HG03175 (cell line): ENCODE data around the gene PRRT4.

Source experiments
- ATAC-seq: cut with Tn5 transposase; IDR thresholded peaks from one replicate; pipeline ENCODE4 v1.9.1; 2021; ENCODE audit warnings: mild to moderate bottlenecking, moderate library complexity; ENCODE audit not compliant: unreplicated experiment

PRRT4 gene

DNA sequence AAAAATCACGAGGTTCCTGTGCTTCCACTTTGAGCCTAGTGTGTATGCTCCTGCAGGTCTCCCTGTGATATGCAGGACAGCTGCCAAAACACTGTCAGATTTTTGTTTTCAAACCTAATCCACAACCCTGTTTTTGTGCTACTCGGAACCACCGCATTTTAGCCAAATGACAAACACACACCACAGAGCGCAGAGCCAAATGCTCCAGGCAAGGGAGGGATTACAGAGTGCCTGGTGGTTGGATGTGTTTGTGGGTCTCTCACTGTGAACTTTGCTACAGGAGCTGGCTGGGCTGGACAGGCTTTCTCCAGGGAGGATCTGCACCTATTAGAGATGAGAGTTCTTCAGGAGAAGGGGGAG, 12.0 kb downstream of the PRRT4 start:
- ATAC-seq, result no peak

DNA sequence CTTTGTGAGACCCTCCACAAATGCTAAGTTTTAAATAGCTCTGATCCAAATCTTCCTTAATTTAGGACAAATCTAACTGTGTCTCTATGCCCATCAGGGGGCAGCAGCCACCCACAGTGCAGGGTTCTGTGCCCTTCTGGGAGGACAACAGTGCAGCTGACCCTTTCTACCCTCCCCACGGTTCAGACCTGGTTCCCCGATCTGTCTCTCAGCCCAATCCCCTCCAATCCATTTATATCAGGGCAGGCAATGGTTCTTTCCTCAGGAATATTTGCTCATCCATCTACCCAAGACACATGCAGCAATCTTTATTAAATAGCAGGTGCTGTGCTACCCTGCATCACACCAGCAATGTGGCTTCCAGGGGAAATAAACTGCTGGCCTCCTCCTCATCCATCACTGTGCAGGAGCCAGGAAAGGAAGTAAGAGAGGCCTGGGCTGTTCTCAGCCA, 13.8 kb downstream of the PRRT4 start:
- ATAC-seq, result no peak

DNA sequence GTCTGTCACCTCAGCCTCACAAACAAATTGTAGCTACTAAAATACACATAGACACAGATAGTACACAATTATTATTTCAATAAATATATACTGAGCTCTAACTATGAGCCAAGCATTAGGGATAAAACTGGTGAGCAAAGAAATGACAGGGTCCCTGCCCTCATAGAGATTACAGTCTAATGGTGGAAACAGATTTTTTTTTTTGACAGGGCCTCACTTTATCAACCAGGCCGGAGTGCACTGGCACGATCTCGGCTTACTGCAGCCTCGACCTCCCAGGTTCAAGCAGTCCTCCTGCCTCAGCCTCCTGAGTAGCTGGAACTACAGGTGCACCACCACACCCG, 17.1 kb downstream of the PRRT4 start:
- ATAC-seq, result no peak

DNA sequence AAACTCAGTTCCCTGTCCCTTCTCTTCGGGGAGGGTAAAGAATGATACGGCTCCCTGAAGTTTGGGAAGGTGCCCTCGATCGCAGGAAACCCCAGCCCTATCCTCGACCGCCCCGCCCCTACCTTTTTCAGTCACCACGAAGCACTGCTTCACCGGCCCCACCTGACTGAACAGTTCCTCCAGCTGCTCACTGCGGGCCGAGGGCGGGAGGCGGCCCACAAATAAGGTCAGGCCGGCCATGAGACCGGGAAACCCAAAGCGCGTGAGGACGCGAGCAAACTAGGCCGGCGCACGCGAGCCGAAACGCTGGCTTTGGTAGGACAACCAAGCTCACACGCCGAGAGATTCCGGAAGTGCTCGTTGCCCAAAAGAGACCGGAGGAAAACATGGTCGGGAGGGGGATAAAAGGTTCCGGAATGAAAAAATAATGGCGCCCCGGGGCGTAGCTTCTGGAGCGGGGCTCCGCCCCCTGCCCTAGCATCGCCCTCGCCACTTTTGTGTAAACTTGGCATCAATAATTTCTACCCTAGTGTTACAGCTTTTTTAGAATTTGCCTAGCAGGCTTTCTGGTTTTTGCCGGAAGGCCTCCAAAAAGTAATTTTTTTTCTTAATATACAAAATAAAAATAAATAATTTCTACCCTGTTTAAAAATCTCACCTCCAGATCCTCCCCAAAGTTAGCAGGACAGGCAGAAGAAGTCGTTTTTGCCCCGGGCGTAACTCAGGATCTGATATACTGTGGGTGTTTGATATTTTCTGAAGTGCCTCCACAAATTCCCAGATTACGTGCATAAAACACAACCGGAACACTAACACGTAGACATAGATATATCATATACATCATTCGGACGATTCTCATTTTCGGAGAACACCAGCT, 17.7 kb downstream of the PRRT4 start, which contains the start of gene RBM28:
RBM28 (minus strand) TSS at position 355 of the 877 bp plus-strand sequence; CDS start at position 240, 115 bp downstream.
- peak; percentile 93 for ATAC-seq

DNA sequence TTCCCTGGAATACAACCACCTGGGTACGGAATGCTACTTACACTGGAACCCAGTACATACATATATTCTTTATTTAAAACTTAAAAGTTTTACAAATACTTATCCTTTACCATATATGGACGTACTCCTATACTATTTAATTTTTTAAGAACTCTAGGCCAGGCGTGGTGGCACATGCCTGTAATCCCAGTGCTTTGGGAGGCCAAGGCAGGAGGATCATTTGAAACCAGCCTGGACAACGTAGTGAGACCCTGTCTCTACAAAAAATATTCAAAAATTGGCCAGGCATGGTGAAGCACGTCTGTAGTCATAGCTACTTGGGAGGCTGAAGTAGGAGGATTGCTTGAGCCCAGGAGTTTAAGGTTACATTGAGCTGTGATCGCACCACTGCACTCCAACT, 19.8 kb downstream of the PRRT4 start:
- no peak for ATAC-seq

DNA sequence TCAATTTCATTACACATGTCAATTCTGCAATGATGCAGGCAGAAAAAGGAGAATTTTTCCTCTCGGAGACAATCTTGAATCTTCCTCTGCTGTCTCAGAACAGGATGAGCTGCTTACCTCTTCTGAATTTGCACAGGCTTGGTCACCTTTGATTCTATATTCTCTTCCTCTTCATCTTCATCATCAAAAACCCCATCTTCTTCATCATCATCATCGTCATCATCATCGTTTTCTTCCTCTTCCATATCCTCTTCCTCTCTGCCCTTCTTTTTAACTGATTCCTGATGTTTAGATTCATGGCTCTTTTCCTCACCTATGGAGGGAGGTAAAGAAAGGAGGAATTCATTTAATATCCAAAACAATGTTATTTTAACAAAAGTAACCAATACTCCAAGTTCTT, 25.8 kb downstream of the PRRT4 start:
- no peak for ATAC-seq

DNA sequence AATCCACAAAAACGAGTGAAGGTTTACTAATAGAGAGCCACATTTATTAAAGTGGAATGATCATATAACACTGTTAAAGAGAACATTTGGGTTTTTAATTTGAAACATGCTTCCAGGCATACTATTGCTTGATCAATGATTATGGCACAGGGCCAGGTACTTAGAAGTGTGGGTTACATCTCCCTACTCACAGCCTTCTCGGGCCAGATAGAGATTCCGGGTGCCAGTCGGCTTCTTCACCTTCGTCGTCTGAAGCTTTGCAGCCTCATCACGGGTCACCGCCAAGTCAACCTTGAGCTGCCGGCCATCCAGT, 37.2 kb downstream of the PRRT4 start:
- ATAC-seq, result no peak

DNA sequence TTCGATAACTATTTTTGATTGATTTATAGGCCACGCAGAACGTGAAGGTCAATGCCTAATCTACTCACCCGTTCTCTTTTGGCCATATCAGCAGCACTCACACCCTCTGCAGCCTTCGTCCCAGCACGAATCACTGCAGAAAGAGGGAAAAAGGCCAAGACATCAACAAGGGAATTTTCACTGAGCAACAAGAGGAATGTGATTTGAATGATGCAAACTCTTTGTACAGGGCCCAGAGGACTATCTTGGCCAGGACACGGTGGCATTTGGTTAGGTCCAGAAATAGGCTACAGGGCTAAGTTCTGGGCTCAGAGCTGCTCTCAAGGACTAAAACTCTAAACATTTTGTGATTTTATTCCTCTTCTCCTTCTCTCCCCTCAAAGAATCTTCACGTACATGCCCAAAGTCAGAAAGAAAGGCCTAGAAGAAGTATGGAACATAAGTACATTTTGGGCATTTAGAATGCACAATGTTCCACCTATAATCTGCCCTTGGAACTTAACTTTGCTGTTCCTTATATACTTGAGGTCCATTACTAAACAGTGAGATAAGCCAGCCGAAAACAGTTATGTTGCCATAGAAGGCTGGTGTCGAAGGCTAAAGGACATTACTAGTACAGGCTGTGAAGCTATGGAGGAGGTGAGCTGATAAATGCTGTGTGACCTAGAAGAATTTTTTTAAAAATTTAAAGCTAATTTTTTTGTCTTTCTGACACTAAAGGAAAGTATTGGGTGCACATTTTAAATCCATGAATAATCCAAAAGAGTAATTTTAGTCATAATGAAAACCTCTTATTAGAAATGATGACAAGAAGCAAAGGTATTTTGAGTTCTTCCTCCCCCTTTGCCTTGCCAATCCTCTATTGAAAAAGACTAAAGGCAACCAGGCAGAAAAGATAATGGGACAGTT, 37.8 kb downstream of the PRRT4 start:
- no peak for ATAC-seq

DNA sequence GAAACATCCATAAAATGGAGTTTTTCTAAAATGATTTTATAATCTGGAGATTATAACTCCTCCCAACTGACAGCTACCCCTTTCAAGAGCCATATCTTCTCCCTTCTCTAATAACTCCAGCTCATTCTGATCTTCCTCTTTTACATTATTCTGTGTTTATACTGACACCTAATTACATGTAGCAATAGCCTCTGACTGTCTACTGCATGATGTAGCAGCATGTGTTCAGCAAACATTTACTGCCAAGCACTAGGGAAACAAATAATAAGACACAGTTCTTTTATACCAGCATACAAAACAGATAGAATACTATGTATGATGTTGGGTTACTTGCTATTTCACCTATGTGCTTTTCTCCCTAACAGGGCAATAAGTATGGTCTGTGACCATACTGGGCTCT, 38.5 kb downstream of the PRRT4 start:
- ATAC-seq, result no peak

DNA sequence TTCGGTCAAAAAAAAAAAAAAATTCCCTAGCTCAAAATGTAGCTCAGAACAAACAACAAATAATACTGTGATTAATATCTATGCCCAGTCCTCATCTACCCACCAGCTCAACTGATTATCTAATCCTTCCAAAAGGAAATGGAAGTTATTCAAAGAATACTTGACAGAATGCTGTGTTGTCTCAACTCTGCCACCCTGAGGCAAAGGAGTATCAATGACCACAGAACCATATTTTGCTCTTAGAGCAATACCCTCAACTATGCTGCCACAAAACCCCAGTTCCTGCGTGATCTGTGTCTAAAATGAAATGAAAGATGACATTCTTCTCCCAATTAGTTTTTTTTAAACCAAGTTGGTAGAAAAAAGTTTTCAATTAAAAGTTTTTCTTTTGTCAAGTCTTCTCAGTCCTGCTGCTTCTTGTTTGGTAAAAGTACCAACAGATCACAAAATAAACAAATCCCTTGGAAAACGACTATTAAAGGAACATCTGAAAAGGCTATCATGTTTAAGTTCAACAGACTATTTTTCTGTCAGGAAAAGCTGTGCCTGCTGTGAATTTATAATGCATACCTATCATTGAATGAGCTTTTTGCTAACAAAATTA, 39.3 kb downstream of the PRRT4 start:
- no peak for ATAC-seq

DNA sequence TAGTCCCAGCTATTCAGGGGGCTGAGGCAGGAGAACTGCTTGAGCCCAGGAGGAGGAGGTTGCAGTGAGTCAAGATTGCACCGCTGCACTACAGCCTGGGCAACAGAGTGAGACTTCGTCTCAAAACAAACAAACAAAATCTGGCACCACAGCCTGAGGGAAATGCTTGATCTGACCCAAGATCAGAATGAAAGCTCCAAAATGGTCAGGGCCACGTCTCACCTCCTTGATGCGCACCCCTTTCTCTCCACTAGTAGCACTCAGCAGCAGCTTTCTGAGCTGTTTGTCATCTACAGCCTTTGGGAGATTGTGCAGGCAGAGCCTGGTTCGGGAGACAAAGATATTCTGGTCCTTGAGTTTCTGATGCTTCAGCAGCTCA, 40.5 kb downstream of the PRRT4 start:
- no peak for ATAC-seq

DNA sequence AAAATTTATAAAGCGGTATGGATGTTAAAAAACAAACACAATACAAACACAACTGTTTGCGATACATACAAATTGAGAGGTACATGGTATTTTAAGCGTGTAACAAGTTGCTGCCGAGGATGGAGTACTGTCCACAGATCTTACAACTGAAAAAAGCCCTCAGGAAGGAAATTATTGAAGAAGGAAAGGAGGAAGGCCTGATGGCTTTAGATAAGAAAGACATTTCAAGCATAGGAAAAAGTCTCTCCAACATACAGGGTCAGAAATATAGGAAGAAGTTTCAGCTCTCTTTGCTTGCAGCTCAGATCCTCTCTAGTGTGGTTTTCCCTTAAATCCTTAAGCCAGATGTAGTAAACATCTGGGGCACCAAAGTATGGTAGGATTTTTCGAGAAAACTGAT, 42.8 kb downstream of the PRRT4 start:
- no peak for ATAC-seq

DNA sequence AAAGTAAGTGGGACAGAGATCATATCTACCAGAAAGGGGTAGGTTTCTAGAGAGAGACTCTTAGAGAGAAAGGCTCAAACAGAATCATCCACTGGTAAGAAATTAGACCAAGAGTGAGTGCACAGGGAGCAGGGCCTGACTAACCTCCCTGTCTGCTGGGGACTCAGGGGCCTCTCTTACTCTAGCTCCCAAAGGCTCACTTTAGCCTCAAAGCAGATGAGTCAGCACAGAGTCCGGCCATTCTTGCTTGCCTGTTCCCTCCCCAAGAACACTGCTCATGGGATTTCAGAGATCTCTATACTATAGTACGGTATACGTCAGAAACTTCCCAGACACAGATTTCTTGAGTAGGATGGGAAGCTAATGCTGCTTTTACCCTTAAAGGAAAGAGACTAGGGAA, 50.5 kb downstream of the PRRT4 start:
- no peak for ATAC-seq

DNA sequence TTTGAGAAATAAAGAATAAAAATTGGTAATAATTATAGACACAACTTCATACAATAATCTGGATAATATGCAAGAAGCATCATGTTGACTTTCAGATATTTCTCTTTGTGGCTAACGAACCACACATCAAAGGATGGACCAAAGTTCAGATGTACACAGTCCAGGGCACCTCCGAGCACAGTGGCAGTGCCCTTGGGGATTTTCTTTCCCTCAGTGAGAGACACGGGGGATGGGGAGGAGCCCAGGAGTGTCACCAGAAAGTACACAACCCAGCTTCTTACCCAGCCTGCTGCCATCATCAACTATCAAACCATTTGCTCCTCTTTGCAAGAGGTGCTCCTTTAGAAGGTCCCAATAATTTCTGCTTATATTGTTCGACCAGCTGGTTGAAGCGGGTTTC, 51.0 kb downstream of the PRRT4 start:
- no peak for ATAC-seq

DNA sequence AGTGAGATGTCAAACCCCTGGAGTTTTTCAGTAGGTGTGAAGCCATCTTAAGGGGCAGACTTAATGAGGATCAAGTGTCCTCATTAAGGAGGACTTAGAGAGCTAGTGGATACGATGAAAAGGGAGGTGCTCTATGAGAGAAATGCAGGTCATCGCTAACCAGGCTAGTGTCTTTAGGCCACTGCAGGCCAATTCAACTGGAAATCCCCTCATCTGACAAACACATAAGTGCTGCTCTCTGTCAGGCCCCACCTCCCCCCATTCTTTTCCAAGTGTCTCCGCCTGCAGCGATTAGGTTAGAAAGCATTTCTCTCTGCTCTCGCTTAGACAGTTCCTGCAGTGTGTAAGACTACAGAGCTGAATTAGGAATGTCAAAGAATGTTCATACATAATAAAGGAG, 51.5 kb downstream of the PRRT4 start:
- no peak for ATAC-seq

DNA sequence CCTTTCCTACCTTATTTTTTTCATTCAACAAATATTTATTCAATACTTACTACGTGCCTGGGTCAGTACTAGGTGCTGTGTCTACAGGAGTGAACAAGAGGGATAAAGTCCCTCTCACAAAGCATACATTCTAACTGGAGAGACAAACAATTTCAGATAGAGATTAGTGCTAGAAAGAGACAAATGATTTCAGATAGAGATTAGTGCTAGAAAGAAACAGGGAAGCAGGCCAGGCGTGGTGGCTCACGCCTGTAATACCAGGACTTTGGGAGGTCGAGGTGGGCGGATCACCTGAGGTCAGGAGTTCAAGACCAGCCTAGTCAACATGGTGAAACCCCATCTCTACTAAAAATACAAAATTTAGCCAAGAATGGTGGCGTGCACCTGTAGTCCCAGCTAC, 52.4 kb downstream of the PRRT4 start:
- no peak for ATAC-seq

DNA sequence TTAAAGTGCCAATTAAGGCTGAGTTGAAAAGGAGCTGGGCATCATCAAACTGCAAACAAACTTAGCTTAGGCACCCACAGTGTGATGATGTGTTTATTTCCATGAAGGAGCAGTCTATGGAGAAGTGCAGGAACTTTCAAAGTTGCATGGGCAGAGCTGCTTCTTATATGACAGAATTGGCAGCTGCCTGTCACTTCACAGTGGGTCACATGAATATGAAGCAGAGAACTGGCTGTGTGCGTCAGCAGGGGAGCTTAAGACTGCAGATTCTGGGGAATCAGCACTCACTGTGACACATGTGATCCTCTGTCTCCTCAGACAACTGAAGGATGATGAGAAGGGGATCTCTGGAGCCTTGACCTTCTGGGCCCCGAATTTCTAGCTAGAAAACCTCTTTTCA, 54.4 kb downstream of the PRRT4 start:
- ATAC-seq, result no peak

DNA sequence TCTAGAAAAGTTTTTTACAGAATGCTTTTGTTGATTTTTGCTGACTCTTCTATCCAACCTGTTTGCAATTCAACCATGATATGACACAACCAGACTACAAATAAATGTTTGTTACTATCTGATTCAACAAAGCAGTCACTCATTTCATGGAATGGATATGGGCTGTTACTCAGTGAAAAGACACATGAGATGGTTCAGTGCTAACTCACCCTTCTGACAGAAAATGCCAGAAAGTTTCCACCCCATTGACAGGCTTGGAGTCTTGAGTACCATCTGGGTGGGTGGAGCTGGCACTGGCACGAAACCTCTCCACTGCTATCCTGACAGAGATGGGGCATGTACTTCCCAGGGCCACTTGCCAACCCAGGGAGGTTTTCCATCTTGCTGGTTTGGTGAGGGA, 57.3 kb downstream of the PRRT4 start:
- no peak for ATAC-seq

DNA sequence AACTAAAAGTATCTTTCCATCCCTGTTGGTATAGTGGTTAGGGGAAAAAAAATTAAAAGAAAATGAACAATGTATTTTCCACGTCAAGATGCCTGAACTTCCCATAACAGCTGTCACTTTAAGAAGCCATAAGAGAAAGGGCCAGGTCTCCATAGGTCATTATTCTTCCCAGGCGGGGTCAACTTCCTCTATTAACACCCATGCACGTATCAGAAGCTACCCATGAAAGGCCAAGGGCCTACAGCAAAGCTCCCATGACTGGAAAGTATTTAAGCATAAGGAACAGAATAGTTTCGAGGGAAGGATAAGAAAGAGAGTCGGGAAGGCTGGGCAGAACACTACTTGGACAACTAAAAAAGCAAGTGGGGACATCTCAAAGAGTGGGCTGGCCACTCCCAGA, 57.8 kb downstream of the PRRT4 start:
- ATAC-seq, result no peak

DNA sequence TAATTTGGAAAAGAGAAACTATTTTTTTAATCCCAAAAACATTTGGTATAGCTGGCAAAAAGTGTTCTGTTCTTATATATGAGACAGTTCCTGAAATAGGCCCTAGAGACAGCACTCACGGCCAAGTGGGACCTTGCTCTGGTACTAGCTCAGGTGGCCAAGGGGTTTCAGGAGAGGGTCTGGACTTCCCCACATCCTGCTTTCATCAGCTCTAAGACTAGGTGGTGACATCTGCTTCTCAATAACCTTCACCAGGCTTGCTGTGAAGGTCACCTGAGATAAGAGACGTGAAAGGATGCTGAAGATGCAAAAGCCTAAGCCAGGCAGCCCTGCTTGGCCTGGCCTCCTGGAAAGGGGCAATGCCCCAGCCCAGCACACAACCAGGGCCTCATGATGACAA, 58.4 kb downstream of the PRRT4 start:
- ATAC-seq, result no peak

DNA sequence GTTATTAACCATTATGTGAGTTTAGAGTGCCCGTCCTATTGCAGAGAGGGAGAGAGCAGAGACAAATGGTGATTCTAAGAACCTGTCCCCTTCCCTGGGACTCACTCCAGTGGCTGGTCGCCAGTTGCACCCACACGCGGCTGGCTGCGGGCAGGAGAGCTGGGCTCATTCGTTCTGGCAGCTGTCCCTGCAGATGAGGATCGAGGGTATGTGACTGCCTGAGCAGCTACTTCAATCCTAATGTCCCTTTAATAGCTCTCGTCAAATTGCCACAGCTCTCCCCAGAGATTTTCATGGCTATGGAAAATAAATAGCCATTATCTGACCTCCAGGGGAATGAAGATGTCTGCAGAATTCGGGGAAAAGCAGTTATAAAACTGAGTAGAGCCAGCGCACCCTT, 59.4 kb downstream of the PRRT4 start:
- ATAC-seq, result no peak
